Measurements from ENCODE around the gene CD300LG. TPM values are rescaled to one million over a fixed set of nuclear protein-coding genes. Genes with fewer than 3 reads are reported as not detected.

The CD300LG gene
- total RNA-seq, 2 donors from 2014 or later = 0.09 to 33.5 TPM

GRCh38 chr17:43816336-43817320, 30.3 kb upstream of the CD300LG start:
- no peak overlapping the region for H3K27ac ChIP-seq
- no peaks in the 10 kb centered on the region for H3K27me3 ChIP-seq (replicated peaks; ENCODE audit: insufficient read depth)
- H3K4me1 ChIP-seq (replicated peaks) = no peaks in the 10 kb centered on the region
- no peaks in the 10 kb centered on the region for H3K36me3 ChIP-seq
- no peak for TF ChIP-seq POLR2AphosphoS5 (IDR thresholded peaks at IDR 0.05)
- TF ChIP-seq CTCF (IDR thresholded peaks at IDR 0.05) = no peak
- no peak for TF ChIP-seq POLR2A (IDR thresholded peaks at IDR 0.05)
- intact Hi-C loops (cut with DNase I) = no loop called here
- no peaks in the 10 kb centered on the region for H3K9me3 ChIP-seq
- DNase-seq (ENCODE audit: low spot score) = no peak
- H3K4me3 ChIP-seq = no peak overlapping the region
- WGBS = 92% methylated on average over 24 of the region's 24 CpGs

- no peak for DNase-seq (ENCODE audit: low spot score)
- intact Hi-C loops (cut with DNase I) = no loop called here
- Histone ChIP-seq H3K4me3 (no peak overlapping the region), H3K27me3 (replicated peaks; ENCODE audit: insufficient read depth) (no peaks in the 10 kb centered on the region), H3K4me1 (replicated peaks) (no peaks in the 10 kb centered on the region), H3K9me3 (no peaks in the 10 kb centered on the region), H3K27ac (no peak overlapping the region), H3K36me3 (no peaks in the 10 kb centered on the region)
- WGBS = 92% methylated on average over 9 of the region's 9 CpGs
- no peak for TF ChIP-seq POLR2A (IDR thresholded peaks at IDR 0.05)
- TF ChIP-seq POLR2AphosphoS5 (IDR thresholded peaks at IDR 0.05) = no peak
- no peak for TF ChIP-seq CTCF (IDR thresholded peaks at IDR 0.05)
Measured at GRCh38 chr17:43817826-43818225, 29.1 kb upstream of the CD300LG start.

GRCh38 chr17:43818966-43819365, 28.0 kb upstream of the CD300LG start:
- no peaks in the 10 kb centered on the region for H3K4me1 ChIP-seq (replicated peaks)
- no peak overlapping the region for H3K27ac ChIP-seq
- H3K36me3 ChIP-seq = no peaks in the 10 kb centered on the region
- intact Hi-C loops (cut with DNase I) = no loop called here
- DNase-seq (ENCODE audit: low spot score) = no peak
- H3K4me3 ChIP-seq = no peak overlapping the region
- TF ChIP-seq POLR2AphosphoS5 (IDR thresholded peaks at IDR 0.05) (no peak), CTCF (IDR thresholded peaks at IDR 0.05) (no peak), POLR2A (IDR thresholded peaks at IDR 0.05) (no peak)
- H3K9me3 ChIP-seq = no peaks in the 10 kb centered on the region
- 91% methylated on average over 5 of the region's 5 CpGs for WGBS
- H3K27me3 ChIP-seq (replicated peaks; ENCODE audit: insufficient read depth) = no peaks in the 10 kb centered on the region

- H3K9me3 ChIP-seq = no peaks in the 10 kb centered on the region
- TF ChIP-seq CTCF (IDR thresholded peaks at IDR 0.05) (no peak), POLR2AphosphoS5 (IDR thresholded peaks at IDR 0.05) (no peak)
- no peak for DNase-seq (ENCODE audit: low spot score)
- H3K27me3 ChIP-seq (replicated peaks; ENCODE audit: insufficient read depth) = no peaks in the 10 kb centered on the region
- WGBS = 87% methylated on average over 13 of the region's 14 CpGs
- H3K4me1 ChIP-seq (replicated peaks) = no peaks in the 10 kb centered on the region
- intact Hi-C loops (cut with DNase I) = no loop called here
- H3K4me3 ChIP-seq = no peak overlapping the region
- no peak overlapping the region for H3K27ac ChIP-seq
- no peaks in the 10 kb centered on the region for H3K36me3 ChIP-seq
Measured at GRCh38 chr17:43820759-43821158, 26.2 kb upstream of the CD300LG start.

Measured in prostate gland (tissue), 2 donors.